CMK (cell line): ENCODE results near the gene NISCH.

Source experiments
- DNase-seq: peaks from one replicate; pipeline ENCODE4 v3.0.0-alpha.2; 2010; ENCODE audit warnings: low read depth

The NISCH gene

GRCh38 chr3:52447512-52448355, 7.7 kb upstream of the NISCH start:
- DNase-seq: no peak

GRCh38 chr3:52450489-52451236, 4.7 kb upstream of the NISCH start:
- no peak for DNase-seq

GRCh38 chr3:52451237-52452083, 3.9 kb upstream of the NISCH start:
- no peak for DNase-seq

- DNase-seq: no peak
These were observed 3.3 kb upstream of the NISCH start for GRCh38 chr3:52452126-52452525.

- DNase-seq: no peak
These were observed 2.7 kb upstream of the NISCH start for GRCh38 chr3:52452570-52453221.

GRCh38 chr3:52453496-52454249, 1.7 kb upstream of the NISCH start, which contains the start of gene TNNC1:
TNNC1 (minus strand) TSS chr3:52454041; CDS start chr3:52454015, 26 bp downstream.
- no peak for DNase-seq

GRCh38 chr3:52454250-52454937, 1.0 kb upstream of the NISCH start:
- DNase-seq: no peak

- DNase-seq: no peak
These were observed 494 bp upstream of the NISCH start for GRCh38 chr3:52454938-52455282.

- DNase-seq: no peak
These were observed 880 bp downstream of the NISCH start for GRCh38 chr3:52456169-52456799.

- DNase-seq: no peak
These were observed 1.4 kb downstream of the NISCH start for GRCh38 chr3:52456800-52457183.

GRCh38 chr3:52458031-52458760, 2.8 kb downstream of the NISCH start:
- DNase-seq: no peak

GRCh38 chr3:52458770-52459545, 3.6 kb downstream of the NISCH start:
- no peak for DNase-seq

- no peak for DNase-seq
These were observed 6.5 kb downstream of the NISCH start for GRCh38 chr3:52461874-52462273.

- no peak for DNase-seq
These were observed 8.0 kb downstream of the NISCH start for GRCh38 chr3:52463416-52463815.

- no peak for DNase-seq
These were observed 12.9 kb downstream of the NISCH start for GRCh38 chr3:52468336-52468735.

GRCh38 chr3:52469001-52469400, 13.6 kb downstream of the NISCH start:
- no peak for DNase-seq

GRCh38 chr3:52470920-52471319, 15.5 kb downstream of the NISCH start:
- no peak for DNase-seq

GRCh38 chr3:52471371-52472238, 16.2 kb downstream of the NISCH start:
- no peak for DNase-seq
